Measurements from ENCODE around the gene EEF1AKMT3.

Gene EEF1AKMT3

DNA sequence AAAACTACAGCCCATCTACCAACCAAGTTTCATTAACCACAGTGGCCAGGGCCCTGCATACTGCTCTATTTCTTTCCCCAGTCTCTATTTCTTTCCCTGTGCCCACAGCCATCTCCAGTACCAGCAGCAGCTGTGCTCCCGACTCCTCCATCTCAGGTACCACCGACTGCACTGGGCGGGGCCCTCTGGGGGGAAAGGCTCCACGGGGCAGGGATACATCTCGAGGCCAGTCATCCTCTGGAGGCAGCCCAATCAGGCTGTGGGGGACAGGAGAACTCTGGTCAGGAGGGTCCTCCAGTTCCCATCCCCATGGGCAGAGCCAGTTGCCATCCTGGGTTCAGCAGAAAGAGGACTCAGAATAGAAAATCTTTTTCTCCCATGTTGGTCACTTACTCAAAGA is 23.4 kb upstream of the EEF1AKMT3 start:
- Histone ChIP-seq H3K27ac (ENCODE audit: low read depth, low read length) (no peak overlapping the region), H3K9ac (ENCODE audit: low read length) (no peak overlapping the region), H3K27me3 (ENCODE audit: control insufficient read depth, insufficient read depth, low read length) (no peaks in the 10 kb centered on the region), H3K4me1 (ENCODE audit: control insufficient read depth, insufficient read depth, low read length) (peaks cover 17% of the 10 kb centered on the region), H3K36me3 (ENCODE audit: control insufficient read depth, insufficient read depth, low read length) (peaks cover 17% of the 10 kb centered on the region), H3K4me3 (ENCODE audit: low read length) (no peak overlapping the region)

- H3K27ac ChIP-seq (ENCODE audit: low read depth, low read length) = peak overlapping the region; percentile 84
- H3K9ac ChIP-seq (ENCODE audit: low read length) = no peak overlapping the region
- H3K27me3 ChIP-seq (ENCODE audit: control insufficient read depth, insufficient read depth, low read length) = no peaks in the 10 kb centered on the region
- peaks cover 17% of the 10 kb centered on the region for H3K4me1 ChIP-seq (ENCODE audit: control insufficient read depth, insufficient read depth, low read length)
- peaks cover 17% of the 10 kb centered on the region for H3K36me3 ChIP-seq (ENCODE audit: control insufficient read depth, insufficient read depth, low read length)
- H3K4me3 ChIP-seq (ENCODE audit: low read length) = peak overlapping the region; percentile 84
Measured at GRCh38 chr12:57750561-57751431, 21.6 kb upstream of the EEF1AKMT3 start.

GRCh38 chr12:57751432-57751787 is 21.0 kb upstream of the EEF1AKMT3 start:
- peak overlapping the region; percentile 84 for H3K4me3 ChIP-seq (ENCODE audit: low read length)
- peak overlapping the region; percentile 70 for H3K9ac ChIP-seq (ENCODE audit: low read length)
- H3K36me3 ChIP-seq (ENCODE audit: control insufficient read depth, insufficient read depth, low read length) = peaks cover 17% of the 10 kb centered on the region
- H3K4me1 ChIP-seq (ENCODE audit: control insufficient read depth, insufficient read depth, low read length) = peaks cover 15% of the 10 kb centered on the region
- no peaks in the 10 kb centered on the region for H3K27me3 ChIP-seq (ENCODE audit: control insufficient read depth, insufficient read depth, low read length)
- peak overlapping the region; percentile 84 for H3K27ac ChIP-seq (ENCODE audit: low read depth, low read length)

DNA sequence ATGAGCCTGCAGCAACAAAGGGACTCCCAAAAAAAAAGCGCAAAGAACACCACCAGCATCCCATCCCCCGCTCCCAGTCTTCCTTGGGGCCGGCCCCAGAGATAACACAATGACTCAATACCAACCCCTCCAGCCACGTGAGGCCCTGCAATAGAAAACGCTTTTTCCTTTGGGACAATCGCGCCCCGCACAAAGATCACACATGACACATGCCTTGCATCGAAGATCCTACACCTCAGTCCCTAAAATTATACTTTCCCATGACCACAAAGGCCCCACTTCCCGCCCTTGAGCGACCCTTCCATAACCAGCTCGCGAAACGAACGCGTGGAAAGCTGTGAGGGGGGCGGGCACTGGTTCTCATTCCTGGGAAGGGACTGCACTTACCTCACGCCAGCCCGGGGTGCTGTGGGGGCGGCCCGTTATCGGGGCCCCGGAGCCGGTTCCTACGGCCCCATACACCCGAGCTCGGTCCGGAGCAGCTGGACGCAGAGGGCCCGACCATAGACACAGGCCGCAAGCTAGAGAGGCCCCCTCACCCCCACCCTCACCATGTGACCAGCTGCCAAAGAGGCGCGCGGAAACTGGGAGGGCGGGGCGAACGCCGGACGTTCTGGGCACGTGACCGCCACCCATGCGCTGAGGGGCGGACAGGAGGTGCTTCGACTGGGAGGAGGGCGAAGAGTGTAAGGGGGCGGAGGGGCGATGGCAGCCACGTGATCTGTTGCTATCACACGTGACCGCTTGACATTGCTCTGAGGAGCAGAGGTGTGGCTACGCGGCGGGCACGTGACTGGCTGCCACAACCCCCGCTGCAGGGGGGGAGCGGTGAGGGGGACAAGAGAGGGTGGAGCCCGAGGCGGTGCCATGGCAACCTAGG is 20.4 kb upstream of the EEF1AKMT3 start, which contains the start of gene CDK4:
TSS of gene CDK4 (minus strand) at position 523 of the 880 bp plus-strand sequence. CDS start 593 bp downstream, outside the sequence.
- Histone ChIP-seq H3K27ac (ENCODE audit: low read depth, low read length) (peak within 1 kb of the TSS; percentile 84), H3K4me3 (ENCODE audit: low read length) (peak within 1 kb of the TSS; percentile 84), H3K27me3 (ENCODE audit: control insufficient read depth, insufficient read depth, low read length) (no peaks in the 10 kb centered on the region), H3K36me3 (ENCODE audit: control insufficient read depth, insufficient read depth, low read length) (peaks cover 16% of the 10 kb centered on the region), H3K4me1 (ENCODE audit: control insufficient read depth, insufficient read depth, low read length) (peaks cover 15% of the 10 kb centered on the region), H3K9ac (ENCODE audit: low read length) (peak within 1 kb of the TSS; percentile 70)

DNA sequence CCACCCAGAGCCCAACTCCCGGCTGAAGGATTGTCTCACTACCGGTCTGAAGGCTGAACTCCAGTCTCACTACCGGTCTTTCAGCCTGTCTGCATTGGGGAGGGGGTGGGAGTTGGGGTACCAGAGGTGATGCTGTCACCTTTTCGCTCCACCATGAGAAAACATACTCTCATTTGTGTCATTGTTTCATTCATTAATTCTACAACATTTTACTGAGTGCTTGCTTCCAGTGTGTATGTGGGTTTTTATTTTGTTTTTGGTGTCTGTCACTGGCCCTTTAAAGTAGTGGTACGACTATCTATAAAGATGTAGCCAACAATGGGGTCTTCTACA is 19.8 kb upstream of the EEF1AKMT3 start:
- Histone ChIP-seq H3K4me1 (ENCODE audit: control insufficient read depth, insufficient read depth, low read length) (peaks cover 15% of the 10 kb centered on the region), H3K27me3 (ENCODE audit: control insufficient read depth, insufficient read depth, low read length) (no peaks in the 10 kb centered on the region), H3K36me3 (ENCODE audit: control insufficient read depth, insufficient read depth, low read length) (peaks cover 12% of the 10 kb centered on the region), H3K9ac (ENCODE audit: low read length) (no peak overlapping the region), H3K27ac (ENCODE audit: low read depth, low read length) (peak overlapping the region; percentile 22), H3K4me3 (ENCODE audit: low read length) (peak overlapping the region; percentile 68)

GRCh38 chr12:57753756-57754337 is 18.6 kb upstream of the EEF1AKMT3 start:
- Histone ChIP-seq H3K4me1 (ENCODE audit: control insufficient read depth, insufficient read depth, low read length) (peaks cover 15% of the 10 kb centered on the region), H3K27me3 (ENCODE audit: control insufficient read depth, insufficient read depth, low read length) (no peaks in the 10 kb centered on the region), H3K4me3 (ENCODE audit: low read length) (no peak overlapping the region), H3K9ac (ENCODE audit: low read length) (no peak overlapping the region), H3K27ac (ENCODE audit: low read depth, low read length) (no peak overlapping the region), H3K36me3 (ENCODE audit: control insufficient read depth, insufficient read depth, low read length) (peaks cover 11% of the 10 kb centered on the region)

DNA sequence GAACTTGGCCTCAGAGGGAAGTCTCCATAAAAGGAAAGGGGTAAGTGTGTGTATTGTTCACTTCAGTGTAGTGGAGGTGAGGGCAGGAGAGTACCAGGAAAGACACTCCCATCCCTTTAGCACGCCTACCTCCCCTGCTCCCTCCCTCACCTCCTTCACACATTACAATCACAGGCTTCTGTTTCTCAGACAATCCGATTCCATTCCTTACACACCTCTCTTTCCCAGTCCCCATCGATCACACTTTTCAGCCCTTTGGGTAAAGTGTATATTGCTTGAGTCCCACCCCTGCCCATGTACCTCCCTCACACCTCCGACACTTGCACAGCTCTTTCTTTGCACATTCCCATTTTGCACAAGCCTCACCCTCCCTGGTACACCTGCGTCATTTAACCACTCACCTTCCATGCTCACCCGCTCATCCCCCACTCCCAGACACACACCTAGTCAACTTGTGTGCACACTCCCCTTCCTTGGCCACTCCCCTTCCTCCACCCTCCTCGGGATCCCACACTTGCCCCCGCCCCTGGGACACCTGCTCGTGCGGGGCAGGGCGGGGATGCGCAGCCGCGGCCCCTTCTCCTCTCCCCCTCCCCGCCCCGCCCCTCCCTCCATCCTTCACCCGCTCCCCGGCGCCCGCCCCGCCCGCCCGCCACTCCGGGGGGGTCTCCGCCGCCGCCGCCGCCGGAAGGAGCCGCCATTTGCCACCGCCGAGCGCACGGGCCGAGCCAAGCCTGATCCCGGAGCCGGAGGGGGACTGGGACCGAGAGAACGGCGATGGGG is 17.8 kb upstream of the EEF1AKMT3 start, which contains the start of gene MARCHF9:
TSS of gene MARCHF9 (plus strand) at position 693 of the 783 bp plus-strand sequence. CDS start 426 bp downstream, outside the sequence.
- peak within 1 kb of the TSS; percentile 73 for H3K4me3 ChIP-seq (ENCODE audit: low read length)
- H3K4me1 ChIP-seq (ENCODE audit: control insufficient read depth, insufficient read depth, low read length) = peaks cover 15% of the 10 kb centered on the region
- no peaks in the 10 kb centered on the region for H3K27me3 ChIP-seq (ENCODE audit: control insufficient read depth, insufficient read depth, low read length)
- no peak within 1 kb of the TSS for H3K27ac ChIP-seq (ENCODE audit: low read depth, low read length)
- no peak within 1 kb of the TSS for H3K9ac ChIP-seq (ENCODE audit: low read length)
- H3K36me3 ChIP-seq (ENCODE audit: control insufficient read depth, insufficient read depth, low read length) = peaks cover 8% of the 10 kb centered on the region

DNA sequence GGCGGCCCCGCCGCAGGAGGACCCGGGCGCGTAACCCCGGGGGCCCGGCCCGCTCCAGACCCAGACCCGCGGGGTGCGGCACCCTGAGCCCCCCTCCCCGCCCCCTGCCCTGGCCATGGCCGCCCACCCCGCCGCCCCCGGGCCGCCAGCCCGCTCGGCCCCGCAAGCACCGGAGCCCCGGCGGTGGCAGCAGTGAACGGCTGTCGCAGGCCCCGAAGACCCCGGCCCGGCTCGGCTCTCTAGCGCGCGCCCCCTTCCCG is 17.3 kb upstream of the EEF1AKMT3 start:
- Histone ChIP-seq H3K27me3 (ENCODE audit: control insufficient read depth, insufficient read depth, low read length) (no peaks in the 10 kb centered on the region), H3K9ac (ENCODE audit: low read length) (no peak overlapping the region), H3K4me1 (ENCODE audit: control insufficient read depth, insufficient read depth, low read length) (peaks cover 15% of the 10 kb centered on the region), H3K4me3 (ENCODE audit: low read length) (peak overlapping the region; percentile 48), H3K36me3 (ENCODE audit: control insufficient read depth, insufficient read depth, low read length) (peaks cover 10% of the 10 kb centered on the region), H3K27ac (ENCODE audit: low read depth, low read length) (no peak overlapping the region)

GRCh38 chr12:57755454-57756372 is 16.7 kb upstream of the EEF1AKMT3 start:
- Histone ChIP-seq H3K9ac (ENCODE audit: low read length) (no peak overlapping the region), H3K36me3 (ENCODE audit: control insufficient read depth, insufficient read depth, low read length) (peaks cover 6% of the 10 kb centered on the region), H3K27ac (ENCODE audit: low read depth, low read length) (no peak overlapping the region), H3K4me3 (ENCODE audit: low read length) (peak overlapping the region; percentile 63), H3K4me1 (ENCODE audit: control insufficient read depth, insufficient read depth, low read length) (peaks cover 15% of the 10 kb centered on the region), H3K27me3 (ENCODE audit: control insufficient read depth, insufficient read depth, low read length) (no peaks in the 10 kb centered on the region)

GRCh38 chr12:57756406-57757341 is 15.7 kb upstream of the EEF1AKMT3 start:
- H3K27ac ChIP-seq (ENCODE audit: low read depth, low read length) = no peak overlapping the region
- H3K4me1 ChIP-seq (ENCODE audit: control insufficient read depth, insufficient read depth, low read length) = peaks cover 8% of the 10 kb centered on the region
- H3K9ac ChIP-seq (ENCODE audit: low read length) = no peak overlapping the region
- no peaks in the 10 kb centered on the region for H3K27me3 ChIP-seq (ENCODE audit: control insufficient read depth, insufficient read depth, low read length)
- no peak overlapping the region for H3K4me3 ChIP-seq (ENCODE audit: low read length)
- H3K36me3 ChIP-seq (ENCODE audit: control insufficient read depth, insufficient read depth, low read length) = peaks cover 6% of the 10 kb centered on the region
